ENCODE results near the gene FOXN3.
"Not testable (repeated sequence)": the region's sequence is repeated elsewhere in the genome, so short reads cannot be mapped to it uniquely, and the experiment has no call there.

Gene FOXN3

DNA sequence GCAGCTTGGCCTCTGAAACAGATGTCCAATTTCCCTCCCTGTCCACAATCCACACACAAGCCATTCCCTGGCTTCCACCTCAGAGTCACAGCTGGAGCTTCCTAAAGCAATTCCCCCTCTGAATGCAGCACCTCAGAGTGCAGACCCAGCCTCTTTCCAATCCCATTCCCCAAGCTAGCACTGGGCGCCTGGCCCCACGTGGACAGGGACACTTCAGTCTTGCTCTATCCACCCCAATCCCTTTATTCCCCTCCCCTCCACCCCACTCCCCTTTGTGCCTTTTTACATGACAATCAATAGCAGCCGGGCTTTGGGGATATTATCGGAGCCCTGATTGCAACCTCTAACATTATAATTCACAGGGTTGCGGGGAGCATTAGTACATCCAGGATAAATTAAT is 300.0 kb downstream of the FOXN3 start:
- CTCF ChIA-PET = no interaction called here
- no peak for DNase-seq (ENCODE audit: extremely low spot score)
- POLR2A ChIA-PET = no interaction called here
- TF ChIP-seq FOXA1 (IDR thresholded peaks at IDR 0.05) (no peak), ARNT (IDR thresholded peaks at IDR 0.05) (no peak), L3MBTL2 (conservative IDR thresholded peaks at IDR 0.05) (no peak), SP1 (IDR thresholded peaks at IDR 0.05) (no peak), HDGF (IDR thresholded peaks at IDR 0.05; ENCODE audit: borderline replicate concordance) (no peak), SUZ12 (IDR thresholded peaks at IDR 0.05) (no peak), LEF1 (IDR thresholded peaks at IDR 0.05; ENCODE audit: borderline replicate concordance) (no peak), TARDBP (IDR thresholded peaks at IDR 0.05) (no peak)
- TF ChIP-seq, protein P1, sequence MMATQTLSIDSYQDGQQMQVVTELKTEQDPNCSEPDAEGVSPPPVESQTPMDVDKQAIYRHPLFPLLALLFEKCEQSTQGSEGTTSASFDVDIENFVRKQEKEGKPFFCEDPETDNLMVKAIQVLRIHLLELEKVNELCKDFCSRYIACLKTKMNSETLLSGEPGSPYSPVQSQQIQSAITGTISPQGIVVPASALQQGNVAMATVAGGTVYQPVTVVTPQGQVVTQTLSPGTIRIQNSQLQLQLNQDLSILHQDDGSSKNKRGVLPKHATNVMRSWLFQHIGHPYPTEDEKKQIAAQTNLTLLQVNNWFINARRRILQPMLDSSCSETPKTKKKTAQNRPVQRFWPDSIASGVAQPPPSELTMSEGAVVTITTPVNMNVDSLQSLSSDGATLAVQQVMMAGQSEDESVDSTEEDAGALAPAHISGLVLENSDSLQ (IDR thresholded peaks at IDR 0.05) = no peak

DNA sequence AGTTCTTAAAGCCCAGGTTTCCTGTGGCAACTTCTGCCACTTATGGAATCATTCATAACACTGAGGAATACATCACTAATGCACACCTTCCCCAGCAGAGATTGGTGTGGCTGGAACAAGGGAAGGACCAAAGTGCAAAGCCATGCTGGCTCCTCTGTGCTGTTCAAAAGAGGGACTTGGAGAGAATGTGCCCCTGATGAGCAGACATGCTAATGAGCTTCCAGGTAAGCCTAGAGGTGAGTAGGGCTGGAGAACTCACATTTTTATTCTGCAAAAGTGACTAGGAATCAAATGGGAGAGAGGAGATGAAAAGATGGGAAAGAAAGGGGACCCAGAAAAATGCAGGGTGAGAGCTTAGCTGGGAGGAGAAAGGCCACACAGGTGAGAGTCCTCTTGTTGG is 302.9 kb downstream of the FOXN3 start:
- no peak for TF ChIP-seq TARDBP (IDR thresholded peaks at IDR 0.05)
- TF ChIP-seq ZNF384 (IDR thresholded peaks at IDR 0.05) = no peak
- TF ChIP-seq LEF1 (IDR thresholded peaks at IDR 0.05; ENCODE audit: borderline replicate concordance) = no peak
- no peak for TF ChIP-seq ARNT (IDR thresholded peaks at IDR 0.05)
- TF ChIP-seq FOXK2 (IDR thresholded peaks at IDR 0.05) = no peak
- TF ChIP-seq ELF4 (IDR thresholded peaks at IDR 0.05) = no peak
- TF ChIP-seq SUZ12 (IDR thresholded peaks at IDR 0.05) = no peak
- no peak for TF ChIP-seq FOXA1 (IDR thresholded peaks at IDR 0.05)
- no peak for TF ChIP-seq HDGF (IDR thresholded peaks at IDR 0.05; ENCODE audit: borderline replicate concordance)
- TF ChIP-seq CTBP1 (IDR thresholded peaks at IDR 0.05; ENCODE audit: borderline replicate concordance) = no peak
- no peak for TF ChIP-seq NFRKB (IDR thresholded peaks at IDR 0.05)
- TF ChIP-seq L3MBTL2 (conservative IDR thresholded peaks at IDR 0.05) = no peak
- TF ChIP-seq, protein P1 (IDR thresholded peaks at IDR 0.05) = no peak
- no peak for TF ChIP-seq BHLHE40 (IDR thresholded peaks at IDR 0.05; ENCODE audit: borderline replicate concordance)
- no peak for TF ChIP-seq SP1 (IDR thresholded peaks at IDR 0.05)
- no peak for TF ChIP-seq FOXM1 (IDR thresholded peaks at IDR 0.05; ENCODE audit: borderline replicate concordance)
- CTCF ChIA-PET = no interaction called here
- POLR2A ChIA-PET = no interaction called here
- no peak for DNase-seq (ENCODE audit: extremely low spot score)

DNA sequence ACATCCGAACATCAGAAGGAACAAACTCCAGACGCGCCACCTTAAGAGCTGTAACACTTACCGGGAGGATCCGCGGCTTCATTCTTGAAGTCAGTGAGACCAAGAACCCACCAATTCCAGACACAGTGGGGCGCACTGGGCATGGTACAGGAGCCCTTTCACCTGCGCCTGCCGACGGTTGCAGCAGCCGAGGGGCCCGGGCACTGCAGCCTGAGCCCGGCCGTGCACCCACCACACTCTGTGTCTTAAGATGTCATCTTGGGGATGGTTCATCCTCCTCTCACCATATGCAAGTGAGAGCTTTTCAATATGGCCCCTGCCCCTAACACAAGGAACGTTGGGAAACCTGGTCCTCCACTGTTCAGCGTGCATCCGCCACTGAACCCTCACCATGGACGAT is 304.3 kb downstream of the FOXN3 start:
- POLR2A ChIA-PET = no interaction called here
- no peak for TF ChIP-seq SP1 (IDR thresholded peaks at IDR 0.05)
- no peak for TF ChIP-seq FOXK2 (IDR thresholded peaks at IDR 0.05)
- TF ChIP-seq BHLHE40 (IDR thresholded peaks at IDR 0.05; ENCODE audit: borderline replicate concordance) = no peak
- TF ChIP-seq LEF1 (IDR thresholded peaks at IDR 0.05; ENCODE audit: borderline replicate concordance) = no peak
- TF ChIP-seq ARNT (IDR thresholded peaks at IDR 0.05) = no peak
- TF ChIP-seq HDGF (IDR thresholded peaks at IDR 0.05; ENCODE audit: borderline replicate concordance) = no peak
- TF ChIP-seq, protein P1 (IDR thresholded peaks at IDR 0.05) = no peak
- no peak for TF ChIP-seq NFRKB (IDR thresholded peaks at IDR 0.05)
- CTCF ChIA-PET = no interaction called here
- DNase-seq (ENCODE audit: extremely low spot score) = no peak

DNA sequence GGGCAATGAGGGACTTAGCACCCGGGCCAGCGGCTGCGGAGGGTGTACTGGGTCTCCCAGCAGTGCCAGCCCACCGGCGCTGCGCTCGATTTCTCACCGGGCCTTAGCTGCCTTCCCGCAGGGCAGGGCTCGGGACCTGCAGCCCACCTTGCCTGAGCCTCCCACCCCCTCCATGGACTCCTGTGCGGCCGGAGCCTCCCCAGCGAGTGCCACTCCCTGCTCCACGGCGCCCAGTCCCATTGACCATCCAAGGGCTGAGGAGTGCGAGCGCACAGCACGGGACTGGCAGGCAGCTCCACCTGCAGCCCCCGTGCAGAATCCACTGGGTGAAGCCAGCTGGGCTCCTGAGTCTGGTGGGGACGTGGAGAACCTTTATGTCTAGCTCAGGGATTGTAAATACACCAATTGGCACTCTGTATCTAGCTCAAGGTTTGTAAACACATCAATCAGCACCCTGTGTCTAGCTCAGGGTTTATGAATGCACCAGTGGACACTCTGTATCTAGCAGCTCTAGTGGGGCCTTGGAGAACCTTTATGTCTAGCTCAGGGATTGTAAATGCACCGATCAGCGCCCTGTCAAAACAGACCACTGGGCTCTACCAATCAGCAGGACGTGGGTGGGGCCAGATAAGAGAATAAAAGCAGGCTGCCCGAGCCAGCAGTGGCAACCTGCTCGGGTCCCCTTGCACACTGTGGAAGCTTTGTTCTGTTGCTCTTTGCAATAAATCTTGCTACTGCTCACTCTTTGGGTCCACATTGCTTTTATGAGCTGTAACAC is 305.1 kb downstream of the FOXN3 start:
- DNase-seq (ENCODE audit: extremely low spot score); CTCF ChIA-PET; POLR2A ChIA-PET: not testable (repeated sequence)

DNA sequence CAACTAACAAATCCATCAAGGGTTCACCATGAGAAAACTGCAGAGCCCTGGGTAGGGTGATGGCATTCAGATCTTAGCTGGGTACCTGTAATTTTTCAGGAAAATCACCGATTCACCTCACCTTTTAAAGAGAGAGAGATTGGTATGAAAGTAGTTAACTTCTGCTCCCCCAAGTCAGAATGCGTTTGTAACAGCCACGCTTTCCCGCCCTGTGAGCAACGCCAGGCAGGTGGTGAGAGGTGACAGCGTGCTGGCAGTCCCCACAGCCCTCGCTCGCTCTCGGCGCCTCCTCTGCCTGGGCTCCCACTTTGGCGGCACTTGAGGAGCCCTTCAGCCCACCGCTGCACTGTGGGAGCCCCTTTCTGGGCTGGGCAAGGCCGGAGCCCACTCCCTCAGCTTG is 305.8 kb downstream of the FOXN3 start:
- CTCF ChIA-PET, POLR2A ChIA-PET: not testable (repeated sequence)

DNA sequence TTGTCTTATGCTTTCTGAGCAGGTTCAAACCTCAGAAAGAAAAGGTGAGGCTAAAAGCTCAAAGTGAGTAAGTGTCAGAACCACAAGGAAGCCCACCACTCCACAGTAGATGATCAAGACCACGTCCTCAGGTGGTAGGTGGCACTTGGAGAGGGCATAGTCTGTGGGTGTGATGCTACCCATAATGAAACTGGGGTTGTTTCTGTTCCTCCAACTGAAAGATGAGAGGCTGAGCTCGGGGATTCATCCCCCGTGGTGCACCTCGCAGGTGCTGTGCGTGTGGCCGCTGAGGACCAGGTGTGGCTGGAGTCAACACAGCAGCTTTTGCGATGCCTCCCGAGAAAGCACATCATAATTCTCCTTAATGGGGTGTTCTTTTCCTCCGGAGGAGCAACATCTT is 306.9 kb downstream of the FOXN3 start:
- POLR2A ChIA-PET = no interaction called here

More for the DNA sequence above, 305.8 kb downstream of the FOXN3 start:
- DNase-seq (ENCODE audit: extremely low spot score) = not testable (repeated sequence)

More for the DNA sequence above, 306.9 kb downstream of the FOXN3 start:
- CTCF ChIA-PET = no interaction called here
- DNase-seq (ENCODE audit: extremely low spot score) = no peak
- TF ChIP-seq SP1 (IDR thresholded peaks at IDR 0.05) (no peak), NFRKB (IDR thresholded peaks at IDR 0.05) (no peak), HDGF (IDR thresholded peaks at IDR 0.05; ENCODE audit: borderline replicate concordance) (no peak), FOXA1 (IDR thresholded peaks at IDR 0.05) (no peak), ARNT (IDR thresholded peaks at IDR 0.05) (no peak), TARDBP (IDR thresholded peaks at IDR 0.05) (no peak), LEF1 (IDR thresholded peaks at IDR 0.05; ENCODE audit: borderline replicate concordance) (no peak), ELF4 (IDR thresholded peaks at IDR 0.05) (no peak), FOXK2 (IDR thresholded peaks at IDR 0.05) (no peak), FOXM1 (IDR thresholded peaks at IDR 0.05; ENCODE audit: borderline replicate concordance) (no peak), L3MBTL2 (conservative IDR thresholded peaks at IDR 0.05) (no peak), SUZ12 (IDR thresholded peaks at IDR 0.05) (no peak), BHLHE40 (IDR thresholded peaks at IDR 0.05; ENCODE audit: borderline replicate concordance) (no peak), CTBP1 (IDR thresholded peaks at IDR 0.05; ENCODE audit: borderline replicate concordance) (no peak), ZNF384 (IDR thresholded peaks at IDR 0.05) (no peak)
- TF ChIP-seq, protein P1 (IDR thresholded peaks at IDR 0.05) = no peak
